GM12878 (cell line): ENCODE measurements around the gene MAPK8IP3. TPM values are rescaled to one million over a fixed set of nuclear protein-coding genes. Genes with fewer than 3 reads are reported as not detected.

Experiments
- ATAC-seq: fragments of 200-7000 bp; cut with Tn5 transposase; 3 replicates; pipeline ENCODE4 v1.9.1; 2020; ENCODE audit warnings: mild to moderate bottlenecking, moderate library complexity
- BruUV-seq: library from RNA; stranded (reverse); fragments of 400-500 nt; replicated peaks from 2 replicates; lab custom pipeline; 2021; lab: Mats Ljungman, UMichigan
- CTCF ChIA-PET: fragments of 300-600 bp; sonication (Branson Sonifier 250); formaldehyde crosslinking; extraction: SDS; loops from one replicate; lab custom pipeline; 2021; ENCODE audit warnings: inconsistent platforms; lab: Yijun Ruan, JAX
- POLR2A ChIA-PET: fragments of 350-600 bp; formaldehyde crosslinking; extraction: SDS; loops from one replicate; lab custom pipeline; 2021; ENCODE audit warnings: inconsistent platforms; lab: Charles Lee
- RAD21 ChIA-PET: fragments of 300-600 bp; sonication (Branson Sonifier 250); formaldehyde crosslinking; loops from one replicate; lab custom pipeline; 2023; ENCODE audit warnings: antibody characterized with exemption; ENCODE audit not compliant: unreplicated experiment; lab: Charles Lee
- SMC1A ChIA-PET: fragments of 300-600 bp; sonication (Branson Sonifier 250); formaldehyde crosslinking; loops from one replicate; lab custom pipeline; 2023; ENCODE audit not compliant: unreplicated experiment, uncharacterized antibody; lab: Charles Lee
- DNase-seq: peaks from one replicate; pipeline ENCODE4 v3.0.0-alpha.2; 2011; ENCODE audit warnings: low read depth, low spot score
- FAIRE-seq: peaks from 3 replicates; lab custom pipeline; 2011; peaks lifted over from hg19 to GRCh38; lab: Jason Lieb, UNC
- H2AFZ ChIP-seq: 2 replicates; pipeline ENCODE4 v1.6.0; 2011; ENCODE audit warnings: low read depth, low read length, control low read depth; ENCODE audit not compliant: control insufficient read depth
- H3K27ac ChIP-seq: 2 replicates; pipeline ENCODE4 v1.5.1; 2011; ENCODE audit warnings: control low read depth; ENCODE audit not compliant: control insufficient read depth, insufficient read depth
- H3K27me3 ChIP-seq, 2 experiments: replicated peaks in 1 of 2; 2 replicates each; pipeline versions ENCODE4 v1.6.0 to v1.6.1; 2011; ENCODE audit warnings: low read length in 1 of 2; ENCODE audit not compliant: control insufficient read depth in 2 of 2, insufficient read depth in 2 of 2
- H3K36me3 ChIP-seq, 2 experiments: 2 replicates each; pipeline ENCODE4 v1.5.1; 2011; ENCODE audit warnings: low read length in 1 of 2; ENCODE audit not compliant: control insufficient read depth in 2 of 2, insufficient read depth in 2 of 2
- H3K4me1 ChIP-seq: 2 replicates; pipeline ENCODE4 v1.6.1; 2011; ENCODE audit warnings: mild to moderate bottlenecking, low read length, moderate library complexity, mixed read lengths; ENCODE audit not compliant: control insufficient read depth, insufficient read depth
- H3K4me2 ChIP-seq: 2 replicates; pipeline ENCODE4 v1.6.0; 2011; ENCODE audit warnings: control low read depth; ENCODE audit not compliant: control insufficient read depth, insufficient read depth
- H3K4me3 ChIP-seq: fragments of 200-600 bp; sonication (generic); 2 replicates; pipeline ENCODE4 v1.5.1; 2016
- H3K79me2 ChIP-seq: 2 replicates; pipeline ENCODE4 v1.6.0; 2011; ENCODE audit warnings: low read length; ENCODE audit not compliant: control insufficient read depth, insufficient read depth
- H3K9ac ChIP-seq: 2 replicates; pipeline ENCODE4 v1.8.0; 2011; ENCODE audit warnings: low read length, control low read depth, mixed read lengths; ENCODE audit not compliant: control insufficient read depth, insufficient read depth
- H3K9me3 ChIP-seq: replicated peaks from 3 replicates; pipeline ENCODE4 v1.5.1; 2011; ENCODE audit warnings: mild to moderate bottlenecking, low read length; ENCODE audit not compliant: control insufficient read depth, insufficient read depth
- H4K20me1 ChIP-seq: 2 replicates; pipeline ENCODE4 v1.6.0; 2011; ENCODE audit not compliant: control insufficient read depth, insufficient read depth
- CBX3 ChIP-seq: fragments of 200-600 bp; sonication (generic); IDR thresholded peaks from 2 replicates; pipeline ENCODE4 v1.6.1; 2016; ENCODE audit warnings: low read depth, borderline replicate concordance
- CEBPZ ChIP-seq: fragments of 150-350 bp; IDR thresholded peaks from 2 replicates; pipeline ENCODE4 v1.6.1; 2016; ENCODE audit warnings: low read depth, low read length
- CHD4 ChIP-seq: fragments of 200-600 bp; sonication (generic); IDR thresholded peaks from 2 replicates; pipeline ENCODE4 v1.6.1; 2016; ENCODE audit warnings: mild to moderate bottlenecking
- IKZF2 ChIP-seq, 2 experiments: fragments of 450-650 bp; IDR thresholded peaks; 2 replicates each; pipeline ENCODE4 v1.6.1; 2017; ENCODE audit warnings: mild to moderate bottlenecking in 2 of 2, moderate library complexity in 2 of 2
- POLR2A ChIP-seq: IDR thresholded peaks from 2 replicates; pipeline ENCODE4 v1.6.1; 2011; ENCODE audit warnings: low read depth, mild to moderate bottlenecking, low read length
- POLR2AphosphoS2 ChIP-seq: IDR thresholded peaks from 2 replicates; pipeline ENCODE4 v1.6.1; 2011; ENCODE audit warnings: low read depth, mild to moderate bottlenecking, low read length, improper control_type of control experiment, moderate library complexity
- RBBP5 ChIP-seq: fragments of 200-600 bp; sonication (generic); conservative IDR thresholded peaks from 2 replicates; pipeline ENCODE4 v1.6.1; 2016
- RCOR1 ChIP-seq: conservative IDR thresholded peaks from 2 replicates; pipeline ENCODE4 v1.6.1; 2012; ENCODE audit warnings: low read depth, low read length, improper control_type of control experiment
- RFX5 ChIP-seq: IDR thresholded peaks from 2 replicates; pipeline ENCODE4 v1.6.1; 2011; ENCODE audit warnings: low read depth, low read length, improper control_type of control experiment
- SREBF2 ChIP-seq: IDR thresholded peaks from 2 replicates; pipeline ENCODE4 v1.6.1; 2012; ENCODE audit warnings: mild to moderate bottlenecking, low read length
- ZNF24 ChIP-seq: fragments of 450-650 bp; IDR thresholded peaks from 2 replicates; pipeline ENCODE4 v1.6.1; 2017; ENCODE audit warnings: antibody characterized with exemption, mild to moderate bottlenecking
- WGBS: methylation state at CpG from one replicate; pipeline ENCODE4 v1.1.6; 2016; ENCODE audit warnings: low lambda C conversion rate; ENCODE audit not compliant: insufficient replicate concordance, insufficient coverage; ENCODE audit errors: missing lambda C conversion rate; 5-methylcytosine and 5-hydroxymethylcytosine counted together
- in situ Hi-C: fragments of 300-500 bp; cut with MboI; formaldehyde crosslinking; loops from 9 replicates; pipeline ENCODE4 v1.14.3; 2018; ENCODE audit warnings: mixed read lengths
- intact Hi-C: fragments of 100-400 bp; cut with micrococcal nuclease; formaldehyde crosslinking; loops from one replicate; pipeline ENCODE4 v1.14.2; 2022; ENCODE audit not compliant: unreplicated experiment
- polyA plus RNA-seq, 11 experiments: library from polyadenylated mRNA; depleted of rRNA in 4 of 11; unstranded in 6 of 11; stranded (reverse) in 5 of 11; fragments of >200 nt; fragmentation: Nextera tagmentation in 4 of 11; fragmentation: Illumina TruSeq in 1 of 11; extraction: Ambion mirVana in 4 of 11; extraction: Trizol in 1 of 11; gene quantifications; 1 replicate in 1 of 11; 2 replicates in 10 of 11; pipeline versions ENCODE4 v1.2.1 to v1.2.3, GENCODE V29; 2011 to 2016; ENCODE audit warnings: inconsistent platforms in 2 of 11, missing spikeins in 2 of 11, low read depth in 1 of 11
- total RNA-seq, 4 experiments: library from RNA; depleted of rRNA in 3 of 4; stranded (reverse); fragments of >200 nt in 3 of 4; fragmentation: Illumina TruSeq in 1 of 4; extraction: Trizol in 1 of 4; gene quantifications; 2 replicates each; pipeline versions ENCODE4 v1.2.1 to v1.2.3, GENCODE V29; 2013 to 2021

MAPK8IP3 gene
- total and polyA plus RNA-seq, 10 of the 15 experiments (the other 5 are each of a cell fraction or from before 2014, with no cell fraction given), result 0.06 to 67.9 (median 18.2) TPM

GRCh38 chr16:1724491-1724890 lies 18.5 kb downstream of the MAPK8IP3 start:
- ChIA-PET RAD21 (no interaction called here), SMC1A (interaction anchor here (0.8 kb wide), 2 partner anchors 21 to 24 kb away, joined by 3 read pairs; no protein-coding TSS in a partner anchor), POLR2A (interaction anchor here (0.8 kb wide), 1 partner anchor 11 kb away, joined by 4 read pairs; no protein-coding TSS in a partner anchor), CTCF (interaction anchor here (0.6 to 2.0 kb wide), 3 partner anchors 9 to 416 kb away, joined by 3 to 6 read pairs (median 4); no protein-coding TSS in a partner anchor)
- no peak for TF ChIP-seq IKZF2 (IDR thresholded peaks at IDR 0.05)
- no peak for TF ChIP-seq RCOR1
- no peak for TF ChIP-seq ZNF24
- TF ChIP-seq CBX3, result no peak
- no peak for TF ChIP-seq SREBF2
- TF ChIP-seq RFX5, result no peak
- TF ChIP-seq POLR2A, result no peak
- in situ Hi-C loops, result no loop called here
- Histone ChIP-seq H3K4me2 (no peak overlapping the region), H3K4me3 (no peak overlapping the region), H3K9ac (no peak overlapping the region), H2AFZ (no peak overlapping the region), H3K79me2 (peaks cover 4% of the 10 kb centered on the region), H3K4me1 (peaks cover 23% of the 10 kb centered on the region), H3K27ac (no peak overlapping the region), H4K20me1 (no peaks in the 10 kb centered on the region; the same call in 1 of the 2 replicates), H3K36me3 (peaks cover 9 to 18% of the 10 kb centered on the region in 2 experiments), H3K9me3 (no peaks in the 10 kb centered on the region), H3K27me3 (no peaks in the 10 kb centered on the region)
- ATAC-seq (no peak), FAIRE-seq (no peak), DNase-seq (no peak)
- WGBS, result 99% methylated on average over 12 of the region's 12 CpGs
- intact Hi-C loops, result no loop called here
- BruUV-seq, result no TSS peak

DNA sequence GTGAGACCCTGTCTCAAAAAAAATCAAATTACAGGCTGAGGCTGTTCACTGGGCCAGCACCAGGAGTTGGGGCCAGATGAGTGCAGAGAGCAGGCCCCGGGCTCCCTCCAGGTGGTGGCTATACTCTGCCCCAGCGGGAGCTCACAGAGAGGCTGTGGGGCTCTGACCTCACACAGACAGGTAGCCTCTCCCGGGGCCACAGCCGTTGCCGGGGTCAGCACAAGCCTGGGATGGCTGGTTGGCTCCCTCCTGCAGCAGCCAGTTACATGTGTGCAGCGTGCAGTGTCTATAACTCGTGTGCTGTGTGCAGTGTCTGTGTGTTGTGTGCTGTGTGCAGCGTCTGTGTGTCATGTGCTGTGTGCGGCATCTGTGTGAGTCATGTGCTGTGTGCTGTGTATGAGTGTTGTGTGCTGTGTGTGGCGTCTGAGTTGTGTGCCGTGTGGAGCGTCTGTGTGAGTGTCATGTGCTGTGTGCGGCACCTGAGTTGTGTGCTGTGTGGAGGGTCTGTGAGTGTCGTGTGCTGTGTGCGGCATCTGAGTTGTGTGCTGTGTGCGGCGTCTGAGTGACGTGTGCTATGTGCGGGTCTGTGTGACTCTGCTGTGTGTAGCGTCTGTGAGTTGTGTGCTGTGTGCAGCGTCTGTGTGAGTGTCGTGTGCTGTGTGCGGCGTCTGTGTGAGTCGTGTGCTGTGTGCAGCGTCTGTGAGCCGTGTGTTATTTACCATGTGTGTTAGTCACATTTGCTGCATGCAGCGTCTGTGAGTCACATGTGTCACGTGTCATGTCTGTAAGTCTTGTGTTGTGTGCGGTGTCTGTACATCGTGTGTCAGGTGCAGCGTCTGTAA lies 20.9 kb downstream of the MAPK8IP3 start:
- H3K4me3 ChIP-seq, result no peak overlapping the region
- H3K4me1 ChIP-seq, result peaks cover 15% of the 10 kb centered on the region
- in situ Hi-C loops (no loop called here), intact Hi-C loops (no loop called here)
- H3K27me3 ChIP-seq, result no peaks in the 10 kb centered on the region
- ChIA-PET SMC1A (interaction anchor here (1.2 to 1.3 kb wide), 2 partner anchors 19 to 21 kb away, joined by 3 read pairs; partner anchors contain the start of gene MAPK8IP3), RAD21 (no interaction called here), CTCF (interaction anchor here (0.7 to 1.3 kb wide), 2 partner anchors 15 to 47 kb away, joined by 3 read pairs; no protein-coding TSS in a partner anchor), POLR2A (no interaction called here)
- no peak for DNase-seq
- no peak for FAIRE-seq
- H4K20me1 ChIP-seq, result no peaks in the 10 kb centered on the region; the same call in 1 of the 2 replicates
- H3K27ac ChIP-seq, result no peak overlapping the region
- no peak overlapping the region for H3K4me2 ChIP-seq
- WGBS, result 97% methylated on average over 32 of the region's 32 CpGs
- no TSS peak for BruUV-seq
- no peak for ATAC-seq
- no peak overlapping the region for H3K9ac ChIP-seq
- no peaks in the 10 kb centered on the region for H3K9me3 ChIP-seq
- peaks cover 1% of the 10 kb centered on the region for H3K79me2 ChIP-seq
- H2AFZ ChIP-seq, result no peak overlapping the region
- peaks cover 9 to 20% of the 10 kb centered on the region in 2 experiments for H3K36me3 ChIP-seq
- TF ChIP-seq POLR2AphosphoS2 (no peak), CEBPZ (no peak), CHD4 (no peak), RBBP5 (no peak)
